Lung (tissue), 12 donors: Measurements from ENCODE around the gene RPGRIP1. TPM values are rescaled to one million over a fixed set of nuclear protein-coding genes. Genes with fewer than 3 reads are reported as not detected.
A peak's percentile ranks its signal among the peaks of the same experiment; 100 is the strongest.

Experiments
- ATAC-seq: fragments of 200-7000 bp; cut with Tn5 transposase; one replicate; pipeline ENCODE4 v1.9.1; 2020; ENCODE audit warnings: moderate number of reproducible peaks; ENCODE audit not compliant: insufficient read depth, low FRiP score
- DNase-seq, 3 donors: peaks; one replicate each; pipeline ENCODE4 v3.0.0-alpha.2; 2013 to 2017
- H3K27ac ChIP-seq, 2 donors: one replicate each; pipeline ENCODE4 v1.5.1; 2013; ENCODE audit warnings: mild to moderate bottlenecking in 2 of 2, moderate library complexity in 2 of 2, control low read depth in 1 of 2, inconsistent platforms in 1 of 2, low read depth in 1 of 2, low read length in 1 of 2
- H3K27me3 ChIP-seq, 3 donors: one replicate each; pipeline ENCODE4 v1.5.1; 2013; ENCODE audit warnings: low read length in 2 of 3; ENCODE audit not compliant: control insufficient read depth in 3 of 3, insufficient read depth in 3 of 3
- H3K36me3 ChIP-seq, 4 donors: one replicate each; pipeline ENCODE4 v1.5.1; 2013; ENCODE audit warnings: low read length in 4 of 4, mild to moderate bottlenecking in 1 of 4, moderate library complexity in 1 of 4; ENCODE audit not compliant: control insufficient read depth in 4 of 4, insufficient read depth in 4 of 4
- H3K4me1 ChIP-seq, 5 donors: one replicate each; pipeline ENCODE4 v1.5.1; 2013; ENCODE audit warnings: low read length in 5 of 5, mild to moderate bottlenecking in 2 of 5, moderate library complexity in 1 of 5; ENCODE audit not compliant: control insufficient read depth in 5 of 5, insufficient read depth in 5 of 5
- H3K4me3 ChIP-seq: one replicate; pipeline ENCODE4 v1.5.1; 2013; ENCODE audit warnings: mild to moderate bottlenecking, control low read depth, moderate library complexity
- H3K9ac ChIP-seq, 2 donors: one replicate each; pipeline ENCODE4 v1.5.1; 2013; ENCODE audit warnings: low read length in 2 of 2, control low read depth in 1 of 2; ENCODE audit not compliant: insufficient read depth in 1 of 2
- H3K9me3 ChIP-seq, 4 donors: one replicate each; pipeline ENCODE4 v1.5.1; 2013; ENCODE audit warnings: low read length in 3 of 4, mild to moderate bottlenecking in 1 of 4, moderate library complexity in 1 of 4; ENCODE audit not compliant: control insufficient read depth in 4 of 4, insufficient read depth in 3 of 4
- WGBS, 2 donors: extraction: QIAGEN DNeasy Blood & Tissue Kit; methylation state at CpG; one replicate each; pipeline ENCODE4 v1.1.7; 2013; 5-methylcytosine and 5-hydroxymethylcytosine counted together
- polyA plus RNA-seq, 2 donors: library from polyadenylated mRNA; stranded (reverse); fragments of 200-250 nt; gene quantifications; one replicate each; pipeline ENCODE4 v1.2.1, GENCODE V29; 2013
- total RNA-seq, 2 donors: library from RNA; depleted of rRNA in 1 of 2; stranded (reverse); fragments of >200 nt in 1 of 2; gene quantifications; one replicate each; pipeline ENCODE4 v1.2.1, GENCODE V29; 2014 to 2021
- TF ChIP-seq, protein P1 (sequence below): IDR thresholded peaks from 2 replicates; pipeline ENCODE4 v1.5.1; 2012; ENCODE audit warnings: mild to moderate bottlenecking; ENCODE audit errors: control extremely low read depth, extremely low read depth
- donor health status: control.
- donor health status: control.
- donor health status: Bipolar disorder and iron deficiency.
- donor health status: healthy.
- donor health status: DM: yes; HTN: yes; CAD: no.

Gene RPGRIP1
- total and polyA plus RNA-seq, 4 donors, result 0.33 to 0.65 (median 0.51) TPM

DNA sequence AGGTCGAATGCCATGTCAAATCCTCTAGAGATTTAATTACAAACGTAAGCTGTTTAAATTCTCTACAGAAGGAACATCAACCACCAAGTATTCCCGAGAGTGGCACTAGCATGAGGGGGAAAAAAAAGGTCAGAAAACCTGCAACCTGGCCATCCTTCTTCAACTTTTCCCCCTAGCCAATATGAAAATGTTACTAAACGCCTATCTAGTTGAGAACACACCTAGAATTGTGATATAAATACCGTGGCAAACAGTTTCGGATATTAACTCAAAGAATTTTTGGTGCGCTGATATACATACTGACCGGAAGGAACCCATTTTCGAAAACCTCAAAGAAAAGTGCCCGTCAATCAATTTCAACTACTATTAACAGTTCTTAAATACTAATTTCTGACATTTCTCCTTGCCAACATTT lies 12.4 kb upstream of the RPGRIP1 start:
- H3K27me3 ChIP-seq, result no peaks in the 10 kb centered on the region
- TF ChIP-seq, protein P1, sequence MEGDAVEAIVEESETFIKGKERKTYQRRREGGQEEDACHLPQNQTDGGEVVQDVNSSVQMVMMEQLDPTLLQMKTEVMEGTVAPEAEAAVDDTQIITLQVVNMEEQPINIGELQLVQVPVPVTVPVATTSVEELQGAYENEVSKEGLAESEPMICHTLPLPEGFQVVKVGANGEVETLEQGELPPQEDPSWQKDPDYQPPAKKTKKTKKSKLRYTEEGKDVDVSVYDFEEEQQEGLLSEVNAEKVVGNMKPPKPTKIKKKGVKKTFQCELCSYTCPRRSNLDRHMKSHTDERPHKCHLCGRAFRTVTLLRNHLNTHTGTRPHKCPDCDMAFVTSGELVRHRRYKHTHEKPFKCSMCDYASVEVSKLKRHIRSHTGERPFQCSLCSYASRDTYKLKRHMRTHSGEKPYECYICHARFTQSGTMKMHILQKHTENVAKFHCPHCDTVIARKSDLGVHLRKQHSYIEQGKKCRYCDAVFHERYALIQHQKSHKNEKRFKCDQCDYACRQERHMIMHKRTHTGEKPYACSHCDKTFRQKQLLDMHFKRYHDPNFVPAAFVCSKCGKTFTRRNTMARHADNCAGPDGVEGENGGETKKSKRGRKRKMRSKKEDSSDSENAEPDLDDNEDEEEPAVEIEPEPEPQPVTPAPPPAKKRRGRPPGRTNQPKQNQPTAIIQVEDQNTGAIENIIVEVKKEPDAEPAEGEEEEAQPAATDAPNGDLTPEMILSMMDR, result no peak
- DNase-seq (peak in 2 of 3 donors; percentile 16 to 36), ATAC-seq (no peak)
- H3K4me3 ChIP-seq, result peak overlapping the region; percentile 41
- H3K4me1 ChIP-seq, result peaks cover 7 to 40% (median 20%) of the 10 kb centered on the region in 5 donors
- H3K9ac ChIP-seq, result peak overlapping the region; percentile 100
- 3% methylated on average over 10 of the region's 10 CpGs for WGBS, 2 donors
- peaks cover 3 to 32% (median 19%) of the 10 kb centered on the region in 4 donors for H3K36me3 ChIP-seq
- no peak overlapping the region for H3K27ac ChIP-seq
- H3K9me3 ChIP-seq, result no peaks in the 10 kb centered on the region

DNA sequence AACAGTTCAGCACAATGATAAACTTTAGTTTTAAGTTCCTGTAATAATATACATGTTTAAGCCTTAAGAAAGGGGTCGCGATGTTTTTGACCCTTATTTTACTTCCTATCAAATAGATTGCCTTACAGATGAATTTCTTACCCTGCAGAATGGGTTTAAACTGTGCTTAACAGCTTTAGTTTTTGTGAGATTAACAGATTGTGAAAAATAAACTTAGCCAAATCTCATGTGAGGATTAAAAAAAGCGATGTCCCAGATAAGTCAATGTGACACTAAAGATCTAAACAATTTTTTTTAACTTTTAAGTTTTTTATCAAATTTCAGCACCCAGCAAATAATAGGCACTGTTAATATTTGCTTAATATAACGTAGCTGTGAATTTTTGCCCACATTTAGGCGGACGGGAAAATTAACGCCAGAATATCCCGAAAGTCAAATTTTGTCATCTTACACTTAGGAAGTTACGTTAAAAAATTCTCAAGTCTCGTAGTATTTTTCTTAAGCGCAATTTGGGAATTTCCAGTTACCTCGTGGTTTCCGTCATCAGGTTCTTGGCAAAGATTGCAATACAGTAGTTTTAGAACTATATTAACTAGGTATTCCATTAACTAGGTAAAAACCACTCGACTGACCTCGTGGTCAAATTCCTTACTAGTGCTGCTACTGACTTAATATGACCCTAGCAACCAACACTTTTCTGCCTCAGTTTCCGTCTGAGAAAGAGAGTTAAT lies 11.8 kb upstream of the RPGRIP1 start:
- H3K9me3 ChIP-seq, result no peaks in the 10 kb centered on the region
- TF ChIP-seq, protein P1, result no peak
- H3K27ac ChIP-seq, result no peak overlapping the region
- no peaks in the 10 kb centered on the region for H3K27me3 ChIP-seq
- ATAC-seq (no peak), DNase-seq (peak in 2 of 3 donors; percentile 42 to 58)
- peak overlapping the region; percentile 100 for H3K9ac ChIP-seq
- peaks cover 2 to 27% (median 16%) of the 10 kb centered on the region in 4 donors for H3K36me3 ChIP-seq
- peaks cover 6 to 37% (median 18%) of the 10 kb centered on the region in 5 donors for H3K4me1 ChIP-seq
- 2 to 3% methylated on average over 16 of the region's 16 CpGs for WGBS, 2 donors
- H3K4me3 ChIP-seq, result peak overlapping the region; percentile 50

DNA sequence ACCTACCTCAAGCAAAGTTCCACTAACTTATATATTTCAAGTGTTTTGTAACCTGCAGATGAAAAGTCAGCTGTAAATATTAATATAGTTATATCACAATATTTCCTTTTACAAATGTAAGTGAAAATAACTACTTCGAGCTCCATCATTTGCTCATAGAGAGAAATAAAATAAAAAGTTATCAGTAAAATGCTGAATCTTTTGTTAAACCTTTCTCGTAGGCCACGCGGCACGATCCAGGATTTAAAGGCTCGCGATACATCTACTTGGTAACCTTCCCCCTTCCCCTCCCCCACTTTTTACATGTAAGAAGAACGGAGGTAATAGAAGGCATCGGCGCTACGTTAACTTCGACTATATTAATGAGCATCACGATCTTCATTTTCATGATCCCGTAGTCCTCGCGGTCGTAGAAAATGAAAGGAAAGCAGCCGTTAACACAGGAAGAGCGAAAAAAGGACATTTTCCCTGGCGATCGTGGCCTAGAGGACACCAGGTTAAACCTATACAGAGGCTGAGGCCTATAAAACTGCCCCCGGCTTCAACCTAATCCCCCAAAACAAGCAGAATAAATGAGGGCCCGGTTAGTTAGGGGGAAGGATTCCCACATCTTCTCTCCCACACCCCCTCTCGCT lies 11.1 kb upstream of the RPGRIP1 start:
- Histone ChIP-seq H3K36me3 (peaks cover 2 to 25% (median 14%) of the 10 kb centered on the region in 4 donors), H3K4me1 (peaks cover 2 to 31% (median 14%) of the 10 kb centered on the region in 5 donors), H3K27me3 (no peaks in the 10 kb centered on the region), H3K9ac (peak overlapping the region; percentile 100), H3K4me3 (peak overlapping the region; percentile 93), H3K27ac (peak overlapping the region; percentile 84 to 96), H3K9me3 (no peaks in the 10 kb centered on the region)
- WGBS, 2 donors, result 0% methylated on average over 24 of the region's 24 CpGs
- ATAC-seq, result no peak
- peak; percentile 40 to 86 (median 74) for DNase-seq
- TF ChIP-seq, protein P1, result no peak
